ENCODE measurements around the gene ZNF19.

DNA sequence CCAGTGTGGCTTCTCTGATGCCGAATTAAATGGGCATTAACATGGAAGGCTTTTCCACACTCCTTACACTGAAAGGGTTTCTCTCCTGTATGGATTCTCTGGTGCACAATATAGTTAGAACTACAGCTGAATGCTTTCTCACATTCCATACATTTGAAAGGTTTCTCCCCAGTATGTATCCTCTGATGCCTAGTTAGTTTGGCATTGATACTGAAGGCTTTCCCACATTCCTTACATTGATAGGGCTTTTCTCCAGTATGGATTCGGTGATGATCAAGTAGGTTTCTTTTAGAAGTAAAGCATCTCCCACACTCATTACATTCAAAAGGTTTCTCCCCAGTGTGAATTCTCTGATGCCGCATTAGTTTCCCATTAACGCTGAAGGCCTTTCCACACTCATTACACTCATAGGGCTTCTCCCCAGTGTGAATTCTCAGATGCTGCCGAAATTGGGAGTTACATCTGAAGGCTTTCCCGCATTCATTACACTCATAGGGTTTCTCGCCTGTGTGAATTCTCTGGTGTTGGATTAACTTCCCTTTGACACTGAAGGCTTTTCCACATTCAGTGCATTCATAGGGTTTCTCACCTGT lies 40.8 kb downstream of the ZNF19 start:
- TF ChIP-seq, protein P1, sequence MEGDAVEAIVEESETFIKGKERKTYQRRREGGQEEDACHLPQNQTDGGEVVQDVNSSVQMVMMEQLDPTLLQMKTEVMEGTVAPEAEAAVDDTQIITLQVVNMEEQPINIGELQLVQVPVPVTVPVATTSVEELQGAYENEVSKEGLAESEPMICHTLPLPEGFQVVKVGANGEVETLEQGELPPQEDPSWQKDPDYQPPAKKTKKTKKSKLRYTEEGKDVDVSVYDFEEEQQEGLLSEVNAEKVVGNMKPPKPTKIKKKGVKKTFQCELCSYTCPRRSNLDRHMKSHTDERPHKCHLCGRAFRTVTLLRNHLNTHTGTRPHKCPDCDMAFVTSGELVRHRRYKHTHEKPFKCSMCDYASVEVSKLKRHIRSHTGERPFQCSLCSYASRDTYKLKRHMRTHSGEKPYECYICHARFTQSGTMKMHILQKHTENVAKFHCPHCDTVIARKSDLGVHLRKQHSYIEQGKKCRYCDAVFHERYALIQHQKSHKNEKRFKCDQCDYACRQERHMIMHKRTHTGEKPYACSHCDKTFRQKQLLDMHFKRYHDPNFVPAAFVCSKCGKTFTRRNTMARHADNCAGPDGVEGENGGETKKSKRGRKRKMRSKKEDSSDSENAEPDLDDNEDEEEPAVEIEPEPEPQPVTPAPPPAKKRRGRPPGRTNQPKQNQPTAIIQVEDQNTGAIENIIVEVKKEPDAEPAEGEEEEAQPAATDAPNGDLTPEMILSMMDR (IDR thresholded peaks at IDR 0.05), result no peak
- no peak for TF ChIP-seq POLR2A (IDR thresholded peaks at IDR 0.05)

Data from body of pancreas (tissue), 4 donors.